GM12874 (cell line): ENCODE data around the gene TADA1.

ENCODE experiments used
- TF ChIP-seq, protein P1 (sequence below): IDR thresholded peaks from 2 replicates; pipeline ENCODE4 v1.5.1; 2011; ENCODE audit warnings: low read depth, mild to moderate bottlenecking, control low read depth, low read length, moderate library complexity; ENCODE audit not compliant: insufficient read depth

TADA1 gene

GRCh38 chr1:166857995-166858394 lies 18.1 kb downstream of the TADA1 start:
- TF ChIP-seq, protein P1, sequence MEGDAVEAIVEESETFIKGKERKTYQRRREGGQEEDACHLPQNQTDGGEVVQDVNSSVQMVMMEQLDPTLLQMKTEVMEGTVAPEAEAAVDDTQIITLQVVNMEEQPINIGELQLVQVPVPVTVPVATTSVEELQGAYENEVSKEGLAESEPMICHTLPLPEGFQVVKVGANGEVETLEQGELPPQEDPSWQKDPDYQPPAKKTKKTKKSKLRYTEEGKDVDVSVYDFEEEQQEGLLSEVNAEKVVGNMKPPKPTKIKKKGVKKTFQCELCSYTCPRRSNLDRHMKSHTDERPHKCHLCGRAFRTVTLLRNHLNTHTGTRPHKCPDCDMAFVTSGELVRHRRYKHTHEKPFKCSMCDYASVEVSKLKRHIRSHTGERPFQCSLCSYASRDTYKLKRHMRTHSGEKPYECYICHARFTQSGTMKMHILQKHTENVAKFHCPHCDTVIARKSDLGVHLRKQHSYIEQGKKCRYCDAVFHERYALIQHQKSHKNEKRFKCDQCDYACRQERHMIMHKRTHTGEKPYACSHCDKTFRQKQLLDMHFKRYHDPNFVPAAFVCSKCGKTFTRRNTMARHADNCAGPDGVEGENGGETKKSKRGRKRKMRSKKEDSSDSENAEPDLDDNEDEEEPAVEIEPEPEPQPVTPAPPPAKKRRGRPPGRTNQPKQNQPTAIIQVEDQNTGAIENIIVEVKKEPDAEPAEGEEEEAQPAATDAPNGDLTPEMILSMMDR, result no peak

DNA sequence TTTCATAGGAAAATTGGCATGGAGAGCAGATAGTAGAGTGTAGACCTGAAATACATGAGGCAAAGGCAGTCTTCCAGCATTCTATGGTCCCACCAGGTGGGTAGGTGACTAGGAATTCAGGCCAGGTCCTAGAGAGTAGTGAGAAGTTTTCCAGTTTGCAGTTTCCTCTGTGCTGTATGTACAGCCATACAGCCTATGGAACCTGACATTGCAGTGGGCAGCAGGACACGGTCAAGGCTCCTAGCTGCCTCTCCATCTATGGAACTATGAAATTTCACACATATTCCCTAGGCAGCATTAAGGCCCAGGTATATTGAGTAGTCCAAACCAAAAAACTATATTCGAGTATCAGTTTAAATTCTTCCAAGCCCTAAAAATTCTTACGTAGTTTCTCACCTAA lies 20.5 kb downstream of the TADA1 start:
- TF ChIP-seq, protein P1, result no peak

GRCh38 chr1:166852918-166853317 lies 23.1 kb downstream of the TADA1 start:
- TF ChIP-seq, protein P1, result no peak

- TF ChIP-seq, protein P1, result no peak
These were observed 26.9 kb downstream of the TADA1 start for GRCh38 chr1:166849135-166849534.

DNA sequence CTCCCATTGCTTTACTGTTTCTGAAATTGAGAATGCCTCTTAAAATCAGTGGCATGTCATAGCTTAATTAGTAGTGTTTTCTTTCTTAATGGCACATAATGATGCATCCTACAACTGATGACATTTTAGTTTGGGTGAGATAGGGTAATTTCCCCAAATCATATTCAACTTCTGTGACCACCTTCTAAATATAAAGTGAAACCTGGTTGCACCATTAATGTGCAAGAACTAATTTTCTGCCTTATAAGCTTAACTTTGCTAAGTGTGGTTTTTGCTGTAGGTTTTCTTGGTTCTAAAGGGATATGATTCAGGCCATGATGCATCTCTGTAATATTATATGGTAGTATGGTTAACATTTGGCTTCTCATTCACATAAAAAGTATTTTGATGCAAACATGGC lies 27.9 kb downstream of the TADA1 start:
- TF ChIP-seq, protein P1, result no peak

DNA sequence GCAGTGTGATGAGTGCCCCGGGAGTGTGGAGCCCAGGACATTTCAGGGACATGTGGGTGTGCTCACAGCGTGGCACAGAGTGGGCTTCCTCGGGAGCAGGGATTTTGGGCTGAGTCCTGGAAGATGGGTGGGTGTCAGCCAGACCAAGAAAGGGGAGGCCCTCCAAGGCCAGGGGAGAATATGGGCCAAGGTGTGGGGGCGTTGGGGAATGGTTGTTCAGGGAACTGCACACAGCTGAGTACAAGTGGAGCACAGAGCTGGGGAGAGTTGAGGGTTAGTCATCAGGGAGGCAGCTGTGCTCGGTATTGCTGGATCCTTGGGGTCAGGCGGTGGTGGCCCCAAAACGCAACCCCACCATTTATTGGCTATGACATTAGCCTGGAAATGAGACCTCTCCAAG lies 31.3 kb downstream of the TADA1 start:
- TF ChIP-seq, protein P1, result no peak

DNA sequence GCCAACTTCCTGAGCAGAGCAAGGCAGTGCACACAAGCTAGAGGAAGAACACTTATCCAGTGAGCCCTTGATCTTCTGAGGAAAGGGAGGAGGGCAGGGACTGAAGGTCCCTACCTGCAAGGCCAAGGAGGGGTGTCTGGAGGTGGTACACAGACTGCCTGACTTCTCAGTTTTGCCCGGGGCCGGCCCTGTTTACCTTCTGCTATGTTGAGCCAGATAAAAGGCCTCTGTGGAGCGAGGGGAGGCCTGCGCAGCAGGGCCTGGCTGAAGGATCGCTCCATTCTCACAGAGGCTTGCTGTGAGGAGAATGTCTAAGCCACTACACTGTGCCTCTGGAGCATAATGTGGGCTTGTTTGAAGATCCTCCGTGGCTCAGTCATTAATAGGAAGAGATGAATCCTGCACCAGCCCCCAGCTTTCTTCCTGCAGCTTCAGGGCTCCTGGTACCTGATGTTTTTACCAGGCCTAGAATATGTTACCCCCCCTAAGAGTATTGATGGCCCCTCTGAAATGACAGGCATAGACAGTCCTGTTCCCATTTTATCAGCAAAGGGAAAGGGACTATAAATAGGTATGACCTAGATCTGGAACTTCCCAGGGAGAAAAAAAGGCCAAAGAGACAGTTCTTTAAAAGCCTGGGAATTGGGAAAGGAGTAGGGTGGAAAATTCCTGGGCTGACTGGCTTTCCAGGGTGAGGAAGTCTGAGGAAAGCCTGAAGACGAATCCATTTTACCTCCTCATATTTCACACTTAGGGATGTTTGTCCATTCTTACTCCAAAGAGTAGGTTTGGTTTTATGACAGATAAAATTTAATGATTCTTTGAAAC lies 32.1 kb downstream of the TADA1 start:
- TF ChIP-seq, protein P1, result no peak
